ENCODE results near the gene CCDC82.

Gene CCDC82

DNA sequence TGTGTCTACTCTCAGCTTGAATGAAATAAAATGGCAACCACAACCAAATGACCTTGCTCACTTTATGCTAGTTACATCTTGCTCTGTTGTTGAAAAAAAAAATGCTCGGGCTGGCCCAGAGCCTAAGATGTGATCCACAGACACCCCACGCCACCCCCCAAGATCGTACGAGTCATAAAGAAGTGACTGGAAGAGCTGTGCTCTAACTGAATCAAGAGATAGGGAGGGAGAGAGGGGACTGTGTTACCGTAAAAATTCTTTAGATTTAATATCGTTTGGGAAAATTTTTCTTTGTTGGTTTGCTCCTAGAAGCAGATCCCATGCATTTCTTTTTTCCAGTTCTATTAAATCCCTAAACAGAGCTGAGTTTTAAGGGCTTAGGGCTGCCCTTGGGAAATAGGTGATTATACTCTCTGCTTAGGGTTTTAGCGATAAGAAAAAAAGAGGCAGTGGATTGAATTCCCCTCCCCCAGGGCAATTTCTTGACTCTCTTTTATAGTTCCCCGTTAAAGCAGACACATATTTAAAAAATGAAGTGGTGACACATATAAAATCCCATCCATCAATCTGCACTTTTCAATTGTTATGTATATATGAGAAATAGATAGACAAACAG, 61.2 kb downstream of the CCDC82 start:
- DNase-seq = no peak

DNA sequence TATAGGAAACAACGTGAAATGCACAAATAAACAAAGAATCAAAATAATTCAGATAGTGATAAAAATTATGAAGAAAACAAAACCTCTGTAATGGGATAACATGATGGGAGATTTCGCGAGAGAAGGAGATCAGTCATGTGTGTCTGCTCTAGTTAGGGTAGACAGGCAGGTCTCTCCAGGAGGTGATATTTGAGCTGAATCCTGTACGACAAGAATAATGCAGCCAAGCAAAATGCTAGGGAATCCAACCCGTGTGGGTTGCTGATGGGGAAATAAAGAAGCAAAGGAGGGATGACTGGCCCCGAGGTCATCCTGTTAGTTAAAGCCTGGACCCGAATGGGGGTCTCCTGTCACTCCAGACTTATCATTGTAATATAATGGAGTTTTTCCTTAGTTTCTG, 62.8 kb downstream of the CCDC82 start:
- no peak for DNase-seq

DNA sequence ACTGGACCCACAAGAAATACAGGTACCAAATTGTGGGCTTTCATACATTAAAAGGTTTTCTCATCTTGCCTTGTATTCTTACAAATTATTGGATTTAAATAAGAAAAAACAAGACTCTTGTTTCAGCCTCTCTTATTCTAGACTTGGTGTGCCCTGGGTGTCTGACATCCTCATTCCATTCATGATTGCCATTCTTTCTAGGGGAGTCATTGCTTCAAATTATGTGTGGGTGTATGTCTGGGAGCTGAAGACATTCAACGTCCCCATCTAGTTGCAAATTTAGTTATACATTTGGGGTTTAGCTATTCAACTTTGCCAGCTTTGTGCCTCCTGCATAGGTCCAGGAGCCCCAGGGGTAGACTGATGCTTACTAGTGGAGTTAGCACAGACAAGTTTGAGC, 64.8 kb downstream of the CCDC82 start:
- DNase-seq = no peak

DNA sequence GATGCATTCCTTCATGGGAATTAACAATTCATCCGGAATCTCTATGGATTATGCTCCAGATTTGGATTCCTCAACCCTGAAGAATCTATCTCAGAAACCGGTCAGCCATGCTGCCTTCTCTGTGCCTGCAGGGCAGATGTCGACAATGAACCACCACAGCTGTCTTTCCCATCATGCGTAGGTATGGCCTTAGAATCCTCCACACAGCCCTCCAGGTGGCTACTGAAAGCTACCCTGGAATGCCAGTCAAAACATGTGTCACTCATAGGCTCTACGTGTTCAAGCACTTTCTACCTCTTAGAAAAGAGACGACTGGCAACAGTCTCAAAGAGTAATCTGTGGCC, 66.1 kb downstream of the CCDC82 start:
- DNase-seq = no peak

DNA sequence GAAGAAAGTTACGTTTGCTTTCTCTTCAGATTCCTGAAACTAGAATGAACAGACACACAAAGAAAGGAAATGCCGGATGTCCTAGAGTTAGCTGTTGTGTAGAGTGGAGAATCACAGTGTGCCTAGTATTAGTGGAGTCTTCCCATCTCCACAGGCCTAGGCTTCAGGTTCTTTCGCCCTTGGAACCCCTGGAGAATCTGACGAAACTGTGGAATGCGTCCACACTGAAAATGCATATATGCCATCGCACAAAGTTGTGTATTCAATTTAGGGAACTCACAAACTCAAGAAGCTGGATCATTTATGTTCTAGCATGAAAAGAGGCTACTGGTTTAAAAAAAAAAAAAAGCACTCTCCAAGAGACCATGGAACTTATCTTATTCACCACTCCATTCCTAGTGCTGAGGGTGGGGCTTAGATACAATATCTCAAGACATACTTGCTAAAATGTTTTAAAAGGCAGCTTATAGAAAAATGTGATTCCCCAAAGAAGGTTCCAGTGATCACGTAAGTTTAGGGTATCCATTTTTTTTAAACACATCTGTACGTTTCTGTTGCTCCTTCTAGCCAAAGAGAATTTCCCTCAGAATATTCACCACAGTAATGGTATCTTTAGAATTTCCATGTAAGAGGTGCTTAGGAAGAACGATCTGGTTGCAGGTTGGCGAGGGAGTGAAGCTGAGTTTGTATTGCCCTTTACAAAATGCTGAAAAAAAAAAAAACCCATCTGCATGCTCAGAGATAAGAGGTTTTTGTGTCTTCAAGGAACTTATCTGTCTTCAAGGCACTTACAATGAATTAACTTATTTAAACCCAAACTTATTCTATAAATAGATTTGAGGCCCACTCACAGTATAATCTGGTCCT, 66.7 kb downstream of the CCDC82 start:
- DNase-seq = no peak

DNA sequence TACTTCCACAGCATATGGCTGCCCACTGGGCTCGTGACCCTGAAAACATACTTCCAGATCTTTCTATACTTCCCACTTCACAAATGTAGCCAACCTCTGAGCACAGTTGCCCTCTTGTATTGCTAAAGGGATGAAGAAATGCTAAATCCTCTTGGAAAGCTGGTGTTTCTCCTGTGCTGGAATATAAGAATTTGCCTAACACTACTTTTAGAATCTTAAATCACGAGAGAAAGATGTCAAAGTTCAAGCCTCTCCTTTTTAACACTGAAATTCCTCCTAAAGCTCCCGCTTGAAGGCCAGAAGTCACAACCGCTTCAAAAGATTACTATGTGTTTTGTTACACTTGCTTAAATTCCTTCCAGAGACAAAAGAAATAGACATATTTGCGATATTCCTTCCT, 68.6 kb downstream of the CCDC82 start:
- no peak for DNase-seq

DNA sequence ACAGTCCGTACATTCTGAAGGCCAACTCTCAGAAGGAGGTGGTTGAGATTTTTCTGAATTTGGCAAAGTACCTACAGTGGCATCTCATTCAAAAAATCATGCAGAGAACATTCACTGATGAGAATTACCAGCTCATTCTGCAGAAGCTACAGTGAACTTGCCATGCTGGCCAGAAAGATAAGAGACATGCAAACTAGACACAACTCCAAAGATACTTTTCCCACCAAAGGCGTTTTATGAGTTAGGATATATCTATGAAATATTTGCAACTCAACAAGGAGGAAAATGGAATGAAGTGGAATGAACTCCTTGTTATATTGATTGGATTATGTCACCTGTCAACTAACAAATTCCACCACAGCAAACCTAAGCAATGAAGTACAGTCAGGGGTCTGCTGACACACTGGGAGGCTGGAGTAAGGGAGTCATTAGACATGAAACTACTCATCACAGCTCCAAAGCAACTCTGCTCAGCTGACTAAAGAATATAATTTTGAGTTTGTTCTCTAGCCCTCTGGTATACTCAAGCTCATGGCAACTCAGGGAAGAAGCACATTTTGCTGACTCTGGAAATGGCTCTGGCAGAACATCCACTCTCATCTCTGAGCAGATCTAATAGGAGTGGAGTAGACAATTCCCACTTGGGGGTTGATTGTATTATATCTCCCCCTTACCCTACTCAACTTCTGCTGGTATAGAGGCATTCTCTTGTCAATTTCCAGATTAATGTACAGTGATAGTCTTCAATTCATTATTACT, 69.6 kb downstream of the CCDC82 start:
- DNase-seq = no peak

DNA sequence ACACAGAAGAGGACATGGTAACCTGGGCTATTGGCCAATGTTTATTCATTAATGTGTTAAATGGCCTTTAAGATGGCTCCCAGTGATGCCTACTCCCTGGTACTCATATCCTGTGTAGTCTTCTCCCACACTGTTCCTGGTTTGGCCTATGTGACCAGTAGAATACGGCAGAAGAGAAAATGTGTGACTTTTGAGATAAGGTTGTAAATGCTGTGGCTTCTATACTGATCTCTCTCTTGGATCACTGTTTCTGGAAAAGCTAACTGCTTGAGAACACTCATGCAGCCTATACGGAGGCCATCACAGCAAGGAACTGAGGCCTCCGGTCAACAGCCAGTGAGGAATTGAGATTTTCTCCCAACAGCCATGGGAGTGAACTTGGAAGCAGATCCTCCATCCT, 70.9 kb downstream of the CCDC82 start:
- DNase-seq = no peak

DNA sequence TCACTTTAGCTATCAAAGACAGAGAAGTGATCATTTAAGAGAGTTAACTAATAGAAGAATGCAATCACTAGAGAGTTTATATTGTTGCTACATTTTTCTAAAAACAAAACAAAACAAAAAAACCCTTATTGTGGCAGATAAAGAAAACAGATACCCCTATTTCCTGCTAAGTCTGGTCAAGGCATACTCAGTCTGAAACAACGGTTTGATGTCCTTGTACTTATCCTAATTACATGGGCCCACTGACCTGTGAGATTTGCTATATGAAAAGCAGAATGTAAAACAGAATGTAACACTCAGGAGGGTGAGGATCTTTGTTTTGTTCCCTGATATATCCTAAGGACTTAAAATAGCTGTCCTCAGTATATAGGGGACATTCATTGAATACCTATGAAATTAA, 71.3 kb downstream of the CCDC82 start:
- no peak for DNase-seq

DNA sequence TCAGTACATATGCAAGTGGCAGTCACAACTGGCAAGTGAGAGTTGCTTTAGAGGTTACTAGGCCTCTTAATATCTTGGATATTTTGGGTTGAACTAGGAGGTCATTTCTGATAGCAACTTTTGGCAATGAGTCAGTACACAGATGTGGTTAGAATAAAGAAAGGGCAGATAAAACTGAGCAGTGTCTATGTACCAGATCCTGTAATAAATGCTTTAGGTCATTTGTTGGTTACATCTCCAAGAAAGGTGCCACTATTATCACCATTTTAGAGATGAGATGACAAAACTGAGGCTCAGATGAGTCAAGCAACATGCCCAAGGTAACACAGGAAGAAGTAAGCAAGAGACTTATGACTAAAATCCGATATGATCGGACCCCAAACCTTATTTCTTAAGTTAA, 71.7 kb downstream of the CCDC82 start:
- no peak for DNase-seq

DNA sequence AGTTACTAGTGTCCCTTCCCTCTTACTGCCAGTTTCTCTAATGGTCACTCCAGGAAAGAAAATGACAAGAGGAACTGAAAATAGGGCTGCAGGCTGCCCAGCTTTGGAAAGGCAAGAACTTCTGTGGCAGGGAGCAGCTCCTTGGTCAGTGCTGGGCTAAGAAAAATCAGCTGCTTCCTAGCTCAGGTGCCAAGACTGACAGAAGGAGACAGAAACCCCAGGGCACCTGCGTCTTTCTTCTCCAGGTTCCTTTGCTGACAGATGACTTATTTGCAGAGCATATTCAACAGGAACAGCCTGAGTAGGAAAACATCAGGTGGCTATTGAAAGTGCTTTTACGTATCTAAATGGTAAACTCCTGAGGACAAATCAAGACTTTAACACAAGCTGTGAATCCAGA, 72.1 kb downstream of the CCDC82 start:
- no peak for DNase-seq

DNA sequence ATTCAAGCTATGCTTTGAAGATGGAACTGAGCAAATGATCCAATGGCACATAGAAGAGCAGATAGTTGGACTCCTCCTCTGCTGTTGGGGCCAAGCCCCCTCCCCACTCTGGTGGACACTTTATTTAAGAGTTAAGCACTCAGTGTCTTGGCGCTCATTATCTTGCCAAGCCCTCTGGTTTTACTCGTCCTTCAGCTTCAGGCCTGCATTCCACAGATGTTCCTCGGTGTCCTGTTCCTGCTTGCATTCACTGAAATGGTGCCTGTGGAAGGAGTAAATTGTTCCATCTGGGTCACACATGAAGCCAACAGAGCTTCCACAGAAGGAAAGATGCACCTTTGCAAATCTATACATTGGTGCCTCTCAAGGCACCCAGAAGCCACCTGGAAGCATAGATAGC, 72.8 kb downstream of the CCDC82 start:
- no peak for DNase-seq

DNA sequence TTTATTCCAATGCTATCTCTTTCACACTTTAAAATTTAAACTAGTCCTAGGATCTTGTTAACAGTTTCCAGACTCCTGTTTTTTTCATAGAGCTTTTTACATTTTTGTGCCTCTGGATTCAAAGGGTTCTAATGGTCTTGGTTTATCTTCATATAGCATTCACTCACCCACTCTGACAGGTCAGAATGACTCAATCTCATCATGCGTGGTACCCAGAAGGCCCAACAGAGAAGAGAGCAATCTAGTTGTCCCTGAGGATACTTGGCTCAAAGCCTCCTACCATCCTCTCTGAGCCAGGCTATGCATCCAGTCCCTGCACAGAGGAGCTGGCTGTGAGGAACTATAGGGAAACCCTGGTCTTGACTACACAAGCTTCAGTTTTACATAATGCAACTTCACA, 74.2 kb downstream of the CCDC82 start:
- no peak for DNase-seq

DNA sequence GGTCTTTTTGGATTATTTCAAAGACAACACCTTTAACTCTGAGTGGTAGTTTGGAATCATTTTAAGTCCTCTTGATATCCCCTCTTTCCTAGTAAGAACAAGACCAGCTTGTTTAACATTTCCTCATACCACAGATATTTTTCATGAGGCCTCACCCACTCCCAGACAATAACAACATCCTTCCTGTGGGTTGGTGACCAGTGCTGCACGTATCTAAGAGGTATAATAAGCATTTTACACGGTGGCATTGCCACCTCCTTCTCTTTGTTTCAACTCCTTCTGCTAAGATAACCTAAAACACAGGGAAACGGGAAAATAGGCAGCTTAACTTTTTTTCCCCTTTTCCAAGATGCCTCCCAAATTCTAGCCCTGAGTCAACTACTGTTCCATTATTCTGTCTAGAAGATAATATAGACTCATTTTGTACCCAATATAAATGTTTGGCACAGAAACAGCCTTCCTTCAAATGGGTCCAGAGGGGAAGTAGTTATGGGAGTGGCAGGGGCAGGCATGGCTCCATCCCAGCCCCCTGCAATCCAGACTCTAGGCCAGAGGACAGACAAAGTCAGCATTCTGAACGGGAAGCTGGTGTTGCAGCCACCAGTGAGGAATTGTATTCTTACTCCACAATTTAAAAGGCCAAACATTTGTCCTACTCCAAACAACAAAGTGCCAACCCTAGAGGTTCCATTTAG, 75.2 kb downstream of the CCDC82 start:
- DNase-seq = no peak

DNA sequence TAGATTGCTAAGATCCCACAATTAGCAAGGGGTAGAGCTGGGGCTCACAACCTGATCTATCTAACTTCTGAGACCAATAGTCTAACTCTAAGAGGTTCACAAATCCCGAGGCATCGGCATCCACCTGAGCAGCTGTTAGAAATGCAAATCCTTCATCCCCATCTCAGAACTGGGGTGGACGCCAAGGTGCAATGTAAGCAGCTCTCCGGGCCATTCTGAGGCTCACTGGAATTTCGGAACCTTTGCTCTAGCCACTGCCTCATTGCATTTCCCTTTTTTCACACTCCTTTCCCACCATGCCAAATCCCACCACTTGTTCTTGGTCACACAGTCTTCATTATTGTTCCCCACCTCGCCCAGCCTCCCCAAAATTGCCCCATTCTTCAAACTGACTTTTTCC, 76.5 kb downstream of the CCDC82 start:
- DNase-seq = no peak

DNA sequence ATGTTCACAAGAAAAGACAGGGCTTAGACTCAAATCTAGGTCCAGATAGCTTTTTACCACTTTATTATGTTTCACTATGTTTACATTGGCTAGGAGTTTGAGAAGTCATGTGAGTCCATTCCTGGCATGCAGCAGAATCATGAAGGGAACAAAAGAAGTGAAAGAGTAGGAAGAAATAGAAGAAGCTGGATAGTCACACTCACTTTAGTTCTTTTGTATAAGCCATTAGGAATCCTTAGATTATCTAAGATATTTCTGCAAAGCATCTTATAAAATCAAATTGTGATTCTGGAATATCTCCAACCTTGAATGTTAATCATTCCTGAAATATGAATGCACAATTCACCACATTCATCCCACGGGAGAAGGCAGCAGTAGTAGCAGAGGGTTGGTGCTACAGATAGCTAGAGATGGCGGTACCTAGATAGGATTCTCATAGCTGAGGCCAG, 78.6 kb downstream of the CCDC82 start:
- no peak for DNase-seq

DNA sequence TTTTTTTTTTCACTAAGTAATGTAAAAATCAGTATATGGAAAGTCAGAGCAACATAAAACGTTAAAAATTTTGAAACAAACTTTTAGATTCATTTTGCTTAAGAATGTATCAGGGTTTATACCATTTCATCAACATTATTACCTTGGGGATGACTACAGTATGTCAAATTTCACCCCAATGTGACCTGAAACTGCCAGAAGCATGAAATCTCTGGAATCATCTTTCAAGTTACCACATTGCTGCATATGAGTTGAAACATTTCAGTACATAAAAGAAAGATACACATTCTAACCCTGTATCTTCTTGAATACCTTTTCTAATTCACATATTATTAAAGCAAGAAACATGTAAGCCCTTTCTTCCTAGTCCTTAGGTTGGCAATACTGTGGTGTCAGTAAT, 79.5 kb downstream of the CCDC82 start:
- no peak for DNase-seq

DNA sequence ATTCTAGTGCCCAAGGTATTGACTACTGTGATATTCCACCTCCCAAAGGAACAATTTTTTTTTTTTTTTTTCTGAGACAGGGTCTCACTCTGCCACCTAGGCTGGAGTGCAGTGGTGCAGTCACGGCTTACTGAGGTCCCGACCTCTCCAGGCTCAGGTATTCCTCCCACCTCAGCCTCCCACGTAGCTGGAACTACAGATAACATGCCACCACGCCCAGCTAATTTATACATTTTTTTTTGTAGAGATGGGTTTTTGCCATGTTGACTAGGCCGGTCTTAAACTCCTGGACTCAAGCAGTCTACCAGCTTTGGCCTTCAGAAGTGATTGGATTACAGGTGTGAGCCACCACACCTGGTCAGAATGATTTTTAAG, 80.1 kb downstream of the CCDC82 start:
- no peak for DNase-seq

DNA sequence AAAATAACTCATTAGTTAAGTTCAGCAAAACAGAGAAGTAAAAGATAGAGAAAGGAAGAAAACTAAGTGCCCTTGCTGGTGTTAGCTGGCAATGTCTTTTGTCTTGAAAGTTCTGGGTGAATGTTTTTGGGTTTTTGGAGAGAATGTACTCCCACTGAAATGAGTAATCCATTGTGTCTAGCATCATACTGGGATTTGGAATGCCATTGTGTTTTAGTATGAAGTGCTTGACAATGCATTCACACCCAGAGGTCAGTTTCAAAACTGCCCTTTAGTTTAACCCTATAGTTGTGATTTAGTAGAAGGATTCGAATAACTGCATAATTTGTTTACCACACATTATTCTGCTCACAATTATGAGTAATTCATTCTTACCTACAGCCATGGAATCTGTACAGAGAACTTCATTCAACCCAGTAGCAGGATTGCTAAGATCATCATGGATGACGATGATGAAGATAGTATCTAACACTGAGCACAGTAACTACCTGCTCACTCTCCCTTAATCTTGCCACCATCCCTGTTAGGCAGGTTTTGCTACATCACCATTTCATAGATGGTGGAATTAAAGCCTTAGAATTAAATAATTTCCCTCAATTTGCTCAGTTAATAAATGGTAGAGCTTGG, 80.6 kb downstream of the CCDC82 start:
- DNase-seq = no peak

DNA sequence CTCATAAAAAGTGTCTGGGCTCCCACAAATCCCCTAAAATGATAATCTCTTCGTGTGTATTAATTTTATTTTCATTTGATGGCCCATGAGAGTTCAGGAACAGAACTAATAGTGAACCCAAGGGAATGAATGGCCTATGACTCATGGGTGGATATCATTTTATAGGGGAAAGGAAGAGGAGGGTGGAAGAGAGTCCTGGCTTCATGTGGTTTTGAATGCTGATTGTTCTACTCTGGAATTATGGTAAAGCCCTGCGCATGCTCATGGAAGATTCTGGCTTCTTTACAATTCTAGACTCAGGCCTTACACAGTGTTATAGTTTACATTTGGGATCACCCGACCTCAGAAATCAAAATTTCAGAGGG, 82.0 kb downstream of the CCDC82 start:
- DNase-seq = no peak

DNA sequence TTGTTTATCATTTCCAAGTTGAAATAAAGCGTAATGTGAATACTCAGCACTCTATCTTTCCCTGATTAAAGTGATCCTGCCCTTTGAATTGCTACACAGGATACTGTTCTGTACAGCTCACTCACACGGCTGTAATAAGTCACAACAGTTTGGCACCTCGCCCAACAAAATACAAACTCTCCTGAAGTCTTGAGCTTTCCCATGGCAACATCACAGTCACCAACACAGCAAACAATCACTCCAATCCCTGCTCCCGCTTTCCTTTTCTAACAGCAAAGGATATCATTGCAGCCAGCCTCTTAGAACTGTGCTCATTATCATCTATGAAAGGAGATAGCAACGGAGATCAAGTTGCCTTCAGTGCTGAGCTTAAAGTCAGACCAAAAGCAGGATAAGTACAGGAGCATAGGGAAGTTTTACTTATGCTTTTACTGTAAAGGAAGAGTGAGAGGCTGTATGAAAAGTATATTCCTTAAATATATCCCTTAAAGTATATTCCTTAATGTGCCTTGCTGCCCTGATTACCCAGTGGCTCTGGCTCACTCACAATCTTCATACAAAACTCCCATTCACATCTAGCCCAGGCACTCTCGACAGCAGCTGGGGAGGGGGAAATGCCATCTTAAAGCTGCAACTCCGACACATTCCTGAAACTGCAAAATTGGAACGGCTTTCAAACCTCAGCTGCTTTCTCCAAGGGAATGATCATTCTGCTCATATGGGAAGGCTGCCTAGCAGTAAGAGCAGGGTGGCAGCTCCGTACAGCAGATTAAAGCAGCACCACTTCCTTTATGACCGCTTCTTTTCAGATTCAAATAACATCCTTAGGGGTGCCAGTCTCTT, 82.6 kb downstream of the CCDC82 start:
- DNase-seq = no peak

DNA sequence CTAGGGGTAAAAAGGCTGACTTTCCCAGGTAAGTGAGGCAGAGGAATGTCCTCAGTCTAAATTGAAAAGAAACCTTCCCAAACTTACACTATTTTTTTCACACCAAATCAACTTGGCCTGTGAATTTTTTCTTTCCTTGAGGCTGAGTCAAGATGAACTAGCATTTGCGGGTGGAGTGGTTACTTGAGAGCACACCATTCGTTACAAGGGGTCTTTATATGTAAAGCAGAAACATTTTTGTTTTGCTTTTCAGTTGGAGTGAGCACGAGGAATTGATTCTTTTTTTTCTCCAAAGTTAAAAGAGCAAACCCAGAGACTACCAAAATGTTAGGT, 83.1 kb downstream of the CCDC82 start:
- DNase-seq = no peak
